HepG2 (cell line): ENCODE measurements around the gene VPS37D. TPM values are rescaled to one million over a fixed set of nuclear protein-coding genes. Genes with fewer than 3 reads are reported as not detected.

ENCODE experiments used
- ETV6 ChIP-seq: sonication (generic); formaldehyde crosslinking; conservative IDR thresholded peaks from 2 replicates; pipeline ENCODE4 v1.4.0; 2020; ENCODE audit warnings: missing genetic modification reagents
- HOXA7 ChIP-seq: sonication (generic); formaldehyde crosslinking; IDR thresholded peaks from 2 replicates; pipeline ENCODE4 v1.8.1; 2022; ENCODE audit warnings: mild to moderate bottlenecking, missing genetic modification reagents, moderate library complexity
- MED13 ChIP-seq: sonication (generic); formaldehyde crosslinking; IDR thresholded peaks from 2 replicates; pipeline ENCODE4 v1.5.0; 2020; ENCODE audit warnings: missing genetic modification reagents
- PCBP1 ChIP-seq: fragments of 200-400 bp; formaldehyde crosslinking; IDR thresholded peaks from 2 replicates; pipeline ENCODE4 v1.6.1; 2017; ENCODE audit warnings: mild to moderate bottlenecking, low read depth, low read length, borderline replicate concordance
- RARA ChIP-seq: IDR thresholded peaks from 2 replicates; pipeline ENCODE4 v1.6.1; 2016; ENCODE audit warnings: missing genetic modification reagents, missing compliant biosample characterization
- RFXAP ChIP-seq: sonication (generic); formaldehyde crosslinking; IDR thresholded peaks from 2 replicates; pipeline ENCODE4 v1.4.0; 2020; ENCODE audit warnings: missing genetic modification reagents, borderline replicate concordance
- SIN3B ChIP-seq: fragments of 150-350 bp; IDR thresholded peaks from 2 replicates; pipeline ENCODE4 v1.6.1; 2014; ENCODE audit warnings: low read length
- SNAPC2 ChIP-seq: sonication (generic); formaldehyde crosslinking; IDR thresholded peaks from 2 replicates; pipeline ENCODE4 v1.8.1; 2022; ENCODE audit warnings: mild to moderate bottlenecking, missing genetic modification reagents
- ZBTB38 ChIP-seq: sonication (generic); formaldehyde crosslinking; IDR thresholded peaks from 2 replicates; pipeline ENCODE4 v1.5.1; 2020; ENCODE audit warnings: mild to moderate bottlenecking, missing genetic modification reagents
- ZNF274 ChIP-seq: sonication (generic); formaldehyde crosslinking; IDR thresholded peaks from 2 replicates; pipeline ENCODE4 v1.5.1; 2020; ENCODE audit warnings: mild to moderate bottlenecking, missing genetic modification reagents
- ZNF281 ChIP-seq: sonication (generic); formaldehyde crosslinking; IDR thresholded peaks from 2 replicates; pipeline ENCODE4 v1.4.0; 2020; ENCODE audit warnings: missing genetic modification reagents, borderline replicate concordance
- ZNF615 ChIP-seq: sonication (generic); formaldehyde crosslinking; IDR thresholded peaks from 2 replicates; pipeline ENCODE4 v1.5.0; 2020; ENCODE audit warnings: mild to moderate bottlenecking, missing genetic modification reagents, borderline replicate concordance
- ZNF629 ChIP-seq: sonication (generic); formaldehyde crosslinking; conservative IDR thresholded peaks from 2 replicates; pipeline ENCODE4 v1.5.0; 2020; ENCODE audit warnings: missing genetic modification reagents
- ZNF672 ChIP-seq: sonication (generic); formaldehyde crosslinking; IDR thresholded peaks from 2 replicates; pipeline ENCODE4 v1.8.1; 2022; ENCODE audit warnings: missing genetic modification reagents
- ZNF678 ChIP-seq: sonication (generic); formaldehyde crosslinking; IDR thresholded peaks from 2 replicates; pipeline ENCODE4 v1.4.0; 2020; ENCODE audit warnings: mild to moderate bottlenecking, missing genetic modification reagents
- ZNF775 ChIP-seq: sonication (generic); formaldehyde crosslinking; IDR thresholded peaks from 2 replicates; pipeline ENCODE4 v1.4.0; 2020; ENCODE audit warnings: missing genetic modification reagents, mild to moderate bottlenecking, moderate library complexity, borderline replicate concordance
- polyA plus RNA-seq, 8 experiments: library from polyadenylated mRNA; depleted of rRNA in 3 of 8; stranded (reverse) in 7 of 8; unstranded in 1 of 8; fragments of >200 nt; fragmentation: Illumina TruSeq in 4 of 8; extraction: Trizol in 4 of 8; gene quantifications; 2 replicates each; pipeline versions ENCODE4 v1.2.1 to v1.2.3, GENCODE V29; 2011 to 2016; ENCODE audit warnings: low read depth in 4 of 8, missing spikeins in 1 of 8, mixed read lengths in 1 of 8; ENCODE audit not compliant: insufficient read depth in 1 of 8
- total RNA-seq, 5 experiments: library from RNA; depleted of rRNA; stranded (reverse); fragments of >200 nt; fragmentation: Illumina TruSeq; extraction: Trizol; gene quantifications; 2 replicates each; pipeline ENCODE4 v1.2.3, GENCODE V29; 2016; ENCODE audit warnings: low read depth in 1 of 5
- TF ChIP-seq, protein P1 (sequence below): sonication (generic); formaldehyde crosslinking; IDR thresholded peaks from 2 replicates; pipeline ENCODE4 v1.4.0; 2020; ENCODE audit warnings: missing genetic modification reagents, borderline replicate concordance
- TF ChIP-seq, protein P2 (sequence below): sonication (generic); formaldehyde crosslinking; IDR thresholded peaks from 2 replicates; pipeline ENCODE4 v1.9.0; 2021; ENCODE audit warnings: missing genetic modification reagents, mild to moderate bottlenecking, borderline replicate concordance

Gene VPS37D
- total and polyA plus RNA-seq, 2 of the 13 experiments (the other 11 are each of a cell fraction or from before 2014, with no cell fraction given) = 3.8 to 6.3 TPM

DNA sequence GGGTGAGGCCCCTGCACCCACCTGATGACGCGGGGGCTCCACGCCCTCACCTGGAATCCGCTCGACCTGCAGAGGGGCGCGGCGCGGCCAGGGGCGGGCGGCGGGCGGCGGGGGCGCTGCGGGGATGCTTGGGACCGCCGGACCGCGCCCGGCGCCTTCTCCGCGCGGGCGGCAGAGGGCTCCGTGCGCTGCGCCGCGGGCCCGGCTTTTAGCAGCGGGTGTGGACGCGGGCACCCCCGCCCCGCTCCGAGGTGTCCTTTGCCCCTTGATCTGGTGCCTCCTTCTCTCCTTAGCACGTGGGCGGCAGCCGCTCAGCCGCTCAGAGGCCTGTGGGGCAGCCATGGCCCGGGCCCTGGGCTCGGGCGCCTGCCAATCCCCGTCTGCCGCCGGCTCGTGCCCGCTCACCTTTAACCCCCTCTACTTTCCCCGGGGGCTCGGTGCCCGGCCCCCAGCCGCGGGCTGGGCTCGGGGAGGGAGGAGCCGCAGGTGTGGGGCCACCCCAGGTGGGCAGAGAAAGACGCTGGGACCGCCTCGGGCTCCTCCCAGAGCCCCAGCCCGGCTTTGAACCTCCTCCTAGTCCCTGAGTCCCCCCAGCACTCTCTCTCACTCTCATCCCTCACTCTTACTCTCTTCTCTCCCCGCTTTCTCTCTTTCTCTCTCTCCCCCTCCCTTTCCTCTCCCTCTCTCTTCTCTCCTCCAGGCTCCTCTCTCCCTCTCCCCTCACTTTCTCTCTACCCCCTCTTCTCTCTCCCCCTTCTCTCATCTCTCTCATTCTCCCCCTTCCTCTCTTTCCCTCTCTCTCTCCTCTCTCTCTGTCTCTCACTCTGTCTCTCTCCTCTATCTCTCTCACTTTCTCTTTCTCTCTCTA is 19.7 kb upstream of the VPS37D start (continued):
- TF ChIP-seq, protein P1, sequence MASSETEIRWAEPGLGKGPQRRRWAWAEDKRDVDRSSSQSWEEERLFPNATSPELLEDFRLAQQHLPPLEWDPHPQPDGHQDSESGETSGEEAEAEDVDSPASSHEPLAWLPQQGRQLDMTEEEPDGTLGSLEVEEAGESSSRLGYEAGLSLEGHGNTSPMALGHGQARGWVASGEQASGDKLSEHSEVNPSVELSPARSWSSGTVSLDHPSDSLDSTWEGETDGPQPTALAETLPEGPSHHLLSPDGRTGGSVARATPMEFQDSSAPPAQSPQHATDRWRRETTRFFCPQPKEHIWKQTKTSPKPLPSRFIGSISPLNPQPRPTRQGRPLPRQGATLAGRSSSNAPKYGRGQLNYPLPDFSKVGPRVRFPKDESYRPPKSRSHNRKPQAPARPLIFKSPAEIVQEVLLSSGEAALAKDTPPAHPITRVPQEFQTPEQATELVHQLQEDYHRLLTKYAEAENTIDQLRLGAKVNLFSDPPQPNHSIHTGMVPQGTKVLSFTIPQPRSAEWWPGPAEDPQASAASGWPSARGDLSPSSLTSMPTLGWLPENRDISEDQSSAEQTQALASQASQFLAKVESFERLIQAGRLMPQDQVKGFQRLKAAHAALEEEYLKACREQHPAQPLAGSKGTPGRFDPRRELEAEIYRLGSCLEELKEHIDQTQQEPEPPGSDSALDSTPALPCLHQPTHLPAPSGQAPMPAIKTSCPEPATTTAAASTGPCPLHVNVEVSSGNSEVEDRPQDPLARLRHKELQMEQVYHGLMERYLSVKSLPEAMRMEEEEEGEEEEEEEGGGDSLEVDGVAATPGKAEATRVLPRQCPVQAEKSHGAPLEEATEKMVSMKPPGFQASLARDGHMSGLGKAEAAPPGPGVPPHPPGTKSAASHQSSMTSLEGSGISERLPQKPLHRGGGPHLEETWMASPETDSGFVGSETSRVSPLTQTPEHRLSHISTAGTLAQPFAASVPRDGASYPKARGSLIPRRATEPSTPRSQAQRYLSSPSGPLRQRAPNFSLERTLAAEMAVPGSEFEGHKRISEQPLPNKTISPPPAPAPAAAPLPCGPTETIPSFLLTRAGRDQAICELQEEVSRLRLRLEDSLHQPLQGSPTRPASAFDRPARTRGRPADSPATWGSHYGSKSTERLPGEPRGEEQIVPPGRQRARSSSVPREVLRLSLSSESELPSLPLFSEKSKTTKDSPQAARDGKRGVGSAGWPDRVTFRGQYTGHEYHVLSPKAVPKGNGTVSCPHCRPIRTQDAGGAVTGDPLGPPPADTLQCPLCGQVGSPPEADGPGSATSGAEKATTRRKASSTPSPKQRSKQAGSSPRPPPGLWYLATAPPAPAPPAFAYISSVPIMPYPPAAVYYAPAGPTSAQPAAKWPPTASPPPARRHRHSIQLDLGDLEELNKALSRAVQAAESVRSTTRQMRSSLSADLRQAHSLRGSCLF = no peak
- TF ChIP-seq RARA (CRISPR knock-in tag) (peak; percentile 47; the same call in 1 of the 2 replicates), ETV6 (CRISPR knock-in tag) (0 out of 2 replicates have a peak, but pooled peaks have one; percentile 13), SNAPC2 (CRISPR knock-in tag) (no peak), ZNF678 (CRISPR knock-in tag) (peak; percentile 86; the same call in 1 of the 2 replicates), ZNF629 (peak; percentile 39; the same call in 1 of the 2 replicates), HOXA7 (CRISPR knock-in tag) (no peak), ZNF672 (no peak), ZBTB38 (no peak), MED13 (peak; percentile 61; the same call in 1 of the 2 replicates), ZNF615 (CRISPR knock-in tag) (no peak), ZNF274 (CRISPR knock-in tag) (no peak), PCBP1 (no peak), ZNF775 (CRISPR knock-in tag) (peak; percentile 30; the same call in 1 of the 2 replicates), ZNF281 (peak; percentile 44; the same call in 1 of the 2 replicates), SIN3B (no peak), RFXAP (CRISPR knock-in tag) (peak; percentile 83; the same call in 1 of the 2 replicates)
- TF ChIP-seq, protein P2, sequence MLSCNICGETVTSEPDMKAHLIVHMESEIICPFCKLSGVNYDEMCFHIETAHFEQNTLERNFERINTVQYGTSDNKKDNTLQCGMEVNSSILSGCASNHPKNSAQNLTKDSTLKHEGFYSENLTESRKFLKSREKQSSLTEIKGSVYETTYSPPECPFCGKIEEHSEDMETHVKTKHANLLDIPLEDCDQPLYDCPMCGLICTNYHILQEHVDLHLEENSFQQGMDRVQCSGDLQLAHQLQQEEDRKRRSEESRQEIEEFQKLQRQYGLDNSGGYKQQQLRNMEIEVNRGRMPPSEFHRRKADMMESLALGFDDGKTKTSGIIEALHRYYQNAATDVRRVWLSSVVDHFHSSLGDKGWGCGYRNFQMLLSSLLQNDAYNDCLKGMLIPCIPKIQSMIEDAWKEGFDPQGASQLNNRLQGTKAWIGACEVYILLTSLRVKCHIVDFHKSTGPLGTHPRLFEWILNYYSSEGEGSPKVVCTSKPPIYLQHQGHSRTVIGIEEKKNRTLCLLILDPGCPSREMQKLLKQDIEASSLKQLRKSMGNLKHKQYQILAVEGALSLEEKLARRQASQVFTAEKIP = no peak
